ENCODE measurements around the gene ANKRD40. TPM values are rescaled to one million over a fixed set of nuclear protein-coding genes. Genes with fewer than 3 reads are reported as not detected.

Gene ANKRD40
- total RNA-seq, 1 donor from 2014 or later: 27.3 TPM

- H3K4me3 ChIP-seq (ENCODE audit: low read depth, low read length): no peak overlapping the region
- TF ChIP-seq CTCF (conservative IDR thresholded peaks at IDR 0.05; ENCODE audit: low read depth, low read length): peak; percentile 29
- no peak for DNase-seq (ENCODE audit: low read depth)
Observed at GRCh38 chr17:50697062-50697461, 10.7 kb downstream of the ANKRD40 start.

- DNase-seq (ENCODE audit: low read depth): no peak
- no peak overlapping the region for H3K4me3 ChIP-seq (ENCODE audit: low read depth, low read length)
- TF ChIP-seq CTCF (conservative IDR thresholded peaks at IDR 0.05; ENCODE audit: low read depth, low read length): no peak
Observed at GRCh38 chr17:50696365-50696879, 11.3 kb downstream of the ANKRD40 start.

- no peak overlapping the region for H3K4me3 ChIP-seq (ENCODE audit: low read depth, low read length)
- DNase-seq (ENCODE audit: low read depth): no peak
- TF ChIP-seq CTCF (conservative IDR thresholded peaks at IDR 0.05; ENCODE audit: low read depth, low read length): no peak
Observed at GRCh38 chr17:50693036-50693682, 14.6 kb downstream of the ANKRD40 start.

GRCh38 chr17:50692448-50693035 lies 15.2 kb downstream of the ANKRD40 start:
- no peak for DNase-seq (ENCODE audit: low read depth)
- no peak for TF ChIP-seq CTCF (conservative IDR thresholded peaks at IDR 0.05; ENCODE audit: low read depth, low read length)
- no peak overlapping the region for H3K4me3 ChIP-seq (ENCODE audit: low read depth, low read length)

GRCh38 chr17:50691550-50692447 lies 15.9 kb downstream of the ANKRD40 start:
- no peak for DNase-seq (ENCODE audit: low read depth)
- H3K4me3 ChIP-seq (ENCODE audit: low read depth, low read length): no peak overlapping the region
- TF ChIP-seq CTCF (conservative IDR thresholded peaks at IDR 0.05; ENCODE audit: low read depth, low read length): no peak

GRCh38 chr17:50690887-50691549 lies 16.7 kb downstream of the ANKRD40 start:
- DNase-seq (ENCODE audit: low read depth): no peak
- no peak for TF ChIP-seq CTCF (conservative IDR thresholded peaks at IDR 0.05; ENCODE audit: low read depth, low read length)
- no peak overlapping the region for H3K4me3 ChIP-seq (ENCODE audit: low read depth, low read length)
